ENCODE data around the gene KANK3. TPM values are rescaled to one million over a fixed set of nuclear protein-coding genes. Genes with fewer than 3 reads are reported as not detected.

KANK3 gene
- total RNA-seq, 3 donors from 2014 or later = 2.0 to 10.1 (median 3.3) TPM

DNA sequence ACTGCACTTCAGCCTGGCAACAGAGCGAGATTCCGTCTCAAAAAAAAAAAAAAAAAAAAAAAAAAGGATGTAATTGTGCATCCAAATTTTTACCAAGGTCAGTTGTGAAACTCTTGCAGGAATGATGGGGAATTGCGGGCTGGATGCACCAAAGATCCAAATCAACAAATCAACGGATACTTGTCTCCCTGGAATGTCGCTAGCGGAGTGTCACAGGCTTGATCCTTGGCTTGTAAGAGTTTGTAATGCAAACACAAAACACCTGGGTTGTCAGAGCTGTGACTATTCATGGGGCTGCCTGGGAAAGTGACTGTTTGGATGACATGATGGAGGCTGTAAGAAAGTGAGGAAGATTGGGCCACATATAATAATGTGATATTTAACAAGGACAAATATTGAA is 4.2 kb downstream of the KANK3 start:
- no peak for DNase-seq
- no peaks in the 10 kb centered on the region for H3K36me3 ChIP-seq (ENCODE audit: low read depth)
- intact Hi-C loops (cut with DNase I, micrococcal nuclease) = no loop called here
- TF ChIP-seq, protein P1, sequence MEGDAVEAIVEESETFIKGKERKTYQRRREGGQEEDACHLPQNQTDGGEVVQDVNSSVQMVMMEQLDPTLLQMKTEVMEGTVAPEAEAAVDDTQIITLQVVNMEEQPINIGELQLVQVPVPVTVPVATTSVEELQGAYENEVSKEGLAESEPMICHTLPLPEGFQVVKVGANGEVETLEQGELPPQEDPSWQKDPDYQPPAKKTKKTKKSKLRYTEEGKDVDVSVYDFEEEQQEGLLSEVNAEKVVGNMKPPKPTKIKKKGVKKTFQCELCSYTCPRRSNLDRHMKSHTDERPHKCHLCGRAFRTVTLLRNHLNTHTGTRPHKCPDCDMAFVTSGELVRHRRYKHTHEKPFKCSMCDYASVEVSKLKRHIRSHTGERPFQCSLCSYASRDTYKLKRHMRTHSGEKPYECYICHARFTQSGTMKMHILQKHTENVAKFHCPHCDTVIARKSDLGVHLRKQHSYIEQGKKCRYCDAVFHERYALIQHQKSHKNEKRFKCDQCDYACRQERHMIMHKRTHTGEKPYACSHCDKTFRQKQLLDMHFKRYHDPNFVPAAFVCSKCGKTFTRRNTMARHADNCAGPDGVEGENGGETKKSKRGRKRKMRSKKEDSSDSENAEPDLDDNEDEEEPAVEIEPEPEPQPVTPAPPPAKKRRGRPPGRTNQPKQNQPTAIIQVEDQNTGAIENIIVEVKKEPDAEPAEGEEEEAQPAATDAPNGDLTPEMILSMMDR (IDR thresholded peaks at IDR 0.05) = no peak
- peaks cover 14% of the 10 kb centered on the region for H3K4me1 ChIP-seq (ENCODE audit: low read depth)
- H3K4me3 ChIP-seq = no peak overlapping the region
- H3K9me3 ChIP-seq = no peaks in the 10 kb centered on the region
- ATAC-seq = no peak

DNA sequence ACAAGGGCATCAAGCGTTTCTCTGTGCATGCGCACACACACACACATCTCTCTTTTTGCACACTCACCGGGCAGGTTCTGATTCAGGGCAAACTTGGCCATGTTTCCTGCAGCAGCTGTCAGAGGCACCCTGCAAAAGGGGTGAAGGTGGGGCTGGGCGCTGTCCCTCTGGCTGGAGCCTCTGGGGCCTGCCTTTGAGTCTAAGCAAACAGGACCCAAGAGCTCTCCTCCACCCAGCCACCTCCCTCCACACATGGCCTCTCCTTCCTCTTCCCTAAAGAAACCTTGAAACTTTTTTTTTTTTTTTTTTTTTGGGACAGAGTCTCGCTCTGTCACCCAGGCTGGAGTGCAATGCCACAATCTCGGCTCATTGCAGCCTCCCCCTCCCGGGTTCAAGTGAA is 5.3 kb downstream of the KANK3 start:
- peak in 1 of 3 donors; percentile 54 for DNase-seq
- peak; percentile 7 for ATAC-seq
- TF ChIP-seq, protein P1 (IDR thresholded peaks at IDR 0.05) = no peak
- Histone ChIP-seq H3K4me1 (ENCODE audit: low read depth) (peaks cover 11% of the 10 kb centered on the region), H3K9me3 (no peaks in the 10 kb centered on the region), H3K36me3 (ENCODE audit: low read depth) (no peaks in the 10 kb centered on the region), H3K4me3 (no peak overlapping the region)
- intact Hi-C loops (cut with DNase I, micrococcal nuclease) = no loop called here

DNA sequence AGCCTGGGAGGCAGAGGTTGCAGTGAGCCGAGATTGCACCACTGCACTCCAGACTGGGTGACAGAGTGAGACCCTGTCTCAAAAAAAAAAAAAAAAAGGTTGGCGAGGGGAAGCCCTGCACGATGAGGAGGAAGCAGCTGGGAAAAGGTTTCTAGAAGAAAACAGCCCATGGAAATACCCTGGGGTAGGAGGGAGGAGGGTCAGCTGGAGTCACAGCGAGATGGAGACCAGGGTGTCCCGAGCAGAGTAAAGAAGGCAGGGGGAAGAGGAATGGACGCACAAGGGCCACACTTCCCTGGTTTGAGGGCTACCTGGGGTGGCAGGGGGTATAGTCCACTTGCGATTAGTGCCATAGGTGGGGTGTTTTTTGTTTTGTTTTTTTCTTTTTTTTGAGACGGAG is 6.4 kb downstream of the KANK3 start:
- intact Hi-C loops (cut with DNase I, micrococcal nuclease) = no loop called here
- no peak for ATAC-seq
- peaks cover 11% of the 10 kb centered on the region for H3K4me1 ChIP-seq (ENCODE audit: low read depth)

GRCh38 chr19:8336072-8336569 is 6.9 kb downstream of the KANK3 start:
- Histone ChIP-seq H3K4me3 (no peak overlapping the region), H3K9me3 (no peaks in the 10 kb centered on the region), H3K4me1 (ENCODE audit: low read depth) (peaks cover 11% of the 10 kb centered on the region), H3K36me3 (ENCODE audit: low read depth) (no peaks in the 10 kb centered on the region)
- TF ChIP-seq, protein P1 (IDR thresholded peaks at IDR 0.05) = no peak
- ATAC-seq (no peak), DNase-seq (peak in 1 of 3 donors; percentile 26)
- intact Hi-C loops (cut with DNase I, micrococcal nuclease) = no loop called here

More for the DNA sequence above, 6.4 kb downstream of the KANK3 start:
- DNase-seq = peak in 1 of 3 donors; percentile 7
- TF ChIP-seq, protein P1 (IDR thresholded peaks at IDR 0.05) = no peak
- no peaks in the 10 kb centered on the region for H3K9me3 ChIP-seq
- H3K4me3 ChIP-seq = no peak overlapping the region
- no peaks in the 10 kb centered on the region for H3K36me3 ChIP-seq (ENCODE audit: low read depth)

- ATAC-seq = peak; percentile 64
- TF ChIP-seq, protein P1 (IDR thresholded peaks at IDR 0.05) = no peak
- Histone ChIP-seq H3K36me3 (ENCODE audit: low read depth) (no peaks in the 10 kb centered on the region), H3K4me3 (no peak overlapping the region), H3K9me3 (no peaks in the 10 kb centered on the region), H3K4me1 (ENCODE audit: low read depth) (peaks cover 11% of the 10 kb centered on the region)
- peak in 1 of 3 donors; percentile 44 for DNase-seq
- intact Hi-C loops (cut with DNase I, micrococcal nuclease) = no loop called here
These were observed 7.6 kb downstream of the KANK3 start for GRCh38 chr19:8335343-8336071.

All from mucosa of descending colon (tissue), 3 donors.